TTC549 (cell line): ENCODE measurements around the gene FOXO1.

Experiments
- FAIRE-seq: peaks from 2 replicates; lab custom pipeline; 2012; peaks lifted over from hg19 to GRCh38; lab: Jason Lieb, UNC

The FOXO1 gene

GRCh38 chr13:40604135-40604534 lies 62.3 kb downstream of the FOXO1 start:
- FAIRE-seq = no peak

GRCh38 chr13:40600149-40600751 lies 66.2 kb downstream of the FOXO1 start:
- FAIRE-seq = no peak

- FAIRE-seq = no peak
Observed at GRCh38 chr13:40599747-40600146, 66.7 kb downstream of the FOXO1 start.

- FAIRE-seq = no peak
Observed at GRCh38 chr13:40599124-40599523, 67.3 kb downstream of the FOXO1 start.

- FAIRE-seq = no peak
Observed at GRCh38 chr13:40598569-40598968, 67.9 kb downstream of the FOXO1 start.

- FAIRE-seq = no peak
Observed at GRCh38 chr13:40597735-40598365, 68.6 kb downstream of the FOXO1 start.

- FAIRE-seq = no peak
Observed at GRCh38 chr13:40596484-40596883, 70.0 kb downstream of the FOXO1 start.

- FAIRE-seq = no peak
Observed at GRCh38 chr13:40595693-40596092, 70.7 kb downstream of the FOXO1 start.

GRCh38 chr13:40592035-40592434 lies 74.4 kb downstream of the FOXO1 start:
- FAIRE-seq = no peak

GRCh38 chr13:40591091-40591490 lies 75.3 kb downstream of the FOXO1 start:
- no peak for FAIRE-seq

GRCh38 chr13:40590112-40590862 lies 76.2 kb downstream of the FOXO1 start:
- FAIRE-seq = no peak

- FAIRE-seq = no peak
Observed at GRCh38 chr13:40589285-40590109, 76.9 kb downstream of the FOXO1 start.

- no peak for FAIRE-seq
Observed at GRCh38 chr13:40588101-40588500, 78.3 kb downstream of the FOXO1 start.

- FAIRE-seq = no peak
Observed at GRCh38 chr13:40586886-40587565, 79.4 kb downstream of the FOXO1 start.

GRCh38 chr13:40585911-40586471 lies 80.5 kb downstream of the FOXO1 start:
- FAIRE-seq = no peak

- FAIRE-seq = no peak
Observed at GRCh38 chr13:40583738-40584137, 82.7 kb downstream of the FOXO1 start.

GRCh38 chr13:40582531-40582930 lies 83.9 kb downstream of the FOXO1 start:
- no peak for FAIRE-seq

GRCh38 chr13:40581277-40581579 lies 85.2 kb downstream of the FOXO1 start:
- no peak for FAIRE-seq

GRCh38 chr13:40580566-40581276 lies 85.7 kb downstream of the FOXO1 start:
- FAIRE-seq = no peak

- FAIRE-seq = no peak
Observed at GRCh38 chr13:40579535-40579934, 86.9 kb downstream of the FOXO1 start.

- no peak for FAIRE-seq
Observed at GRCh38 chr13:40578055-40578454, 88.4 kb downstream of the FOXO1 start.
